Measurements from ENCODE around the gene TMUB1.

The TMUB1 gene

DNA sequence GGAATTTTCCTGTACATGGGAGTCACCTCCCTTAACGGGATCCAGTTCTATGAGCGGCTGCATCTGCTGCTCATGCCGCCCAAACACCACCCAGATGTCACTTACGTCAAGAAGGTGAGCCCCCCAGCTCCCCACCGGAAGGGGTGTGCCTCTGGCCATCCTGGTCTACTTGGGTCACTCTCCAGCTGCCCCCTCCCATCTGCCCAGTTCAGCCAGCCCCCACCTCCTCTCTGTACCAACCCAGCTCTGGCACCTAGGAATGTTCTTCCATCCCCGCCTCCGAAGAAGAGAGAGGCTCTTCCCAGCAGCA, 7.7 kb downstream of the TMUB1 start:
- H3K4me3 ChIP-seq (ENCODE audit: low read depth, low read length), result no peak overlapping the region
- no peak for DNase-seq (ENCODE audit: low read depth)
- TF ChIP-seq, protein P1, sequence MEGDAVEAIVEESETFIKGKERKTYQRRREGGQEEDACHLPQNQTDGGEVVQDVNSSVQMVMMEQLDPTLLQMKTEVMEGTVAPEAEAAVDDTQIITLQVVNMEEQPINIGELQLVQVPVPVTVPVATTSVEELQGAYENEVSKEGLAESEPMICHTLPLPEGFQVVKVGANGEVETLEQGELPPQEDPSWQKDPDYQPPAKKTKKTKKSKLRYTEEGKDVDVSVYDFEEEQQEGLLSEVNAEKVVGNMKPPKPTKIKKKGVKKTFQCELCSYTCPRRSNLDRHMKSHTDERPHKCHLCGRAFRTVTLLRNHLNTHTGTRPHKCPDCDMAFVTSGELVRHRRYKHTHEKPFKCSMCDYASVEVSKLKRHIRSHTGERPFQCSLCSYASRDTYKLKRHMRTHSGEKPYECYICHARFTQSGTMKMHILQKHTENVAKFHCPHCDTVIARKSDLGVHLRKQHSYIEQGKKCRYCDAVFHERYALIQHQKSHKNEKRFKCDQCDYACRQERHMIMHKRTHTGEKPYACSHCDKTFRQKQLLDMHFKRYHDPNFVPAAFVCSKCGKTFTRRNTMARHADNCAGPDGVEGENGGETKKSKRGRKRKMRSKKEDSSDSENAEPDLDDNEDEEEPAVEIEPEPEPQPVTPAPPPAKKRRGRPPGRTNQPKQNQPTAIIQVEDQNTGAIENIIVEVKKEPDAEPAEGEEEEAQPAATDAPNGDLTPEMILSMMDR (IDR thresholded peaks at IDR 0.05; ENCODE audit: low read depth, low read length, missing control alignments), result no peak

DNA sequence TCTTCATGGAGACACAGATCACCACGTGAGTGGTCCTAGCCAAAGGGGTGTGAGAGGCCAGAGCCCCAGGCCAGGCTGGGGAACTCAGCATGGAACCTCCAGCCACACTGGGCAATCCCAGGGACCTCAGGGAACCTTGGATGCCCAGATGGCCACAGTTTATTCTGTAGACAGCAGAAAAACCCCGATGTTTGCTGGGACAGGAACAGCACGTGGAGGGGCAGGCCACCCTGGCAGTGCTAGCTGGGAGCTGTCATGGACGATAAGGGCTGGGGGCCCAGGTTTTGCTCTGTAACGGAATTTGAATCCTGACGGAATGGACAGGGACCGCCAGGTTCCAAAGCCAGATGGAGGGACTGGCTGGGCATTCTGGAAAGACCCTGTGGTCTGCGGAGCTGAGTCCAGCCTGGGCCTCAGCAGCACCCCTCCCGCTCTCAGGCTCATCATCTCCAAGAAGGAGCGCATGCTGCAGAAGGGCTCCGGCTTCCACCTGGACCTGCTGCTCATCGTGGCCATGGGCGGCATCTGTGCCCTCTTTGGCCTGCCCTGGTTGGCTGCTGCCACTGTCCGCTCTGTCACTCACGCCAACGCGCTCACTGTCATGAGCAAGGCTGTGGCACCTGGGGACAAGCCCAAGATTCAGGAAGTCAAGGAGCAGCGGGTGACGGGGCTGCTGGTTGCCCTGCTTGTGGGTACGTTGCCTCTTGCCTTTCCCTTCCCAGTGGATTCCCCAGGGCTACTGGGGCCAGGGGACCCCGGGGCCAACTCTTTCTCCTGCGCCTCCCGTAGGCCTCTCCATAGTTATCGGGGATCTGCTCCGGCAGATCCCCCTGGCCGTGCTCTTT, 8.3 kb downstream of the TMUB1 start:
- H3K4me3 ChIP-seq (ENCODE audit: low read depth, low read length), result no peak overlapping the region
- no peak for DNase-seq (ENCODE audit: low read depth)
- TF ChIP-seq, protein P1 (IDR thresholded peaks at IDR 0.05; ENCODE audit: low read depth, low read length, missing control alignments), result no peak

DNA sequence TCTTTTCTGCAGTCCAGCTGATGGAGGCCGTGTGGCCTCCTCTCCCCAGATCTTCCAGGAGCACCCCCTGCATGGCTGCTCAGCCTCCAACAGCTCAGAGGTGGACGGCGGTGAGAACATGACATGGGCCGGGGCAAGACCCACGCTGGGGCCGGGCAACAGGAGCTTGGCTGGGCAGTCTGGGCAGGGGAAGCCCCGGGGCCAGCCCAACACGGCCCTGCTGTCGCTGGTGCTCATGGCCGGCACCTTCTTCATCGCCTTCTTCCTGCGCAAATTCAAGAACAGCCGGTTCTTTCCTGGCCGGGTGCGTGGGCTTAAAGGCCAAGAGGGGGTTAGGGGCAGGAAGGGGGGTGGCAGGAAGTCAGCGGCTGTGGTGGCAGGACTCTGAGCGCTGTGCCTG, 9.3 kb downstream of the TMUB1 start:
- no peak overlapping the region for H3K4me3 ChIP-seq (ENCODE audit: low read depth, low read length)

DNA sequence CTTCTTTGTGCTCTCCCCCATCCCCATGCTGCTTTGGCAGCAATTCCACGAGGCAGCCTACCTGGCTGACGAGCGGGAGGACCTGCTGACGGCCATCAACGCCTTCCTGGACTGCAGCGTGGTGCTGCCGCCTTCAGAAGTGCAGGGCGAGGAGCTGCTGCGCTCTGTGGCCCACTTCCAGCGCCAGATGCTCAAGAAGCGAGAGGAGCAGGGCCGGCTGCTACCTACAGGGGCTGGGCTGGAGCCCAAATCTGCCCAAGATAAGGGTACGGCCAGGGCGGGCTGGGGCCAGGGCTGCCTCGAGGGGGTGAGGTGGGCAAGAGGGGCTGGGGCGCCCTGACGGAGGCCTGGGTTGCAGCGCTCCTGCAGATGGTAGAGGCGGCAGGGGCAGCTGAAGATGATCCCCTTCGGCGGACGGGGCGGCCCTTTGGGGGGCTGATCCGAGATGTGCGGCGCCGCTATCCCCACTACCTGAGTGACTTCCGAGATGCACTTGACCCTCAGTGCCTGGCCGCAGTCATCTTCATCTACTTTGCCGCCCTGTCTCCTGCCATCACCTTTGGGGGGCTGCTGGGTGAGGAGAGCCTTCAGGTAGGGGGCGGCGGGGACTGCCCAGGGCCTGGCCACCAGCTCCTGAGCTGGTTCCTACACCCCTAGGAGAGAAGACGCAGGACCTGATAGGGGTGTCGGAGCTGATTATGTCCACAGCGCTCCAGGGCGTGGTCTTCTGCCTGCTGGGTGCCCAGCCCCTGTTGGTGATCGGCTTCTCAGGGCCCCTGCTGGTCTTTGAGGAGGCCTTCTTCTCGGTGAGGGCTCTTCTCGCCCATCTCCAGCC, 12.0 kb downstream of the TMUB1 start:
- no peak overlapping the region for H3K4me3 ChIP-seq (ENCODE audit: low read depth, low read length)
- no peak for DNase-seq (ENCODE audit: low read depth)
- TF ChIP-seq, protein P1 (IDR thresholded peaks at IDR 0.05; ENCODE audit: low read depth, low read length, missing control alignments), result no peak

More for the DNA sequence above, 9.3 kb downstream of the TMUB1 start:
- TF ChIP-seq, protein P1 (IDR thresholded peaks at IDR 0.05; ENCODE audit: low read depth, low read length, missing control alignments), result no peak
- no peak for DNase-seq (ENCODE audit: low read depth)

DNA sequence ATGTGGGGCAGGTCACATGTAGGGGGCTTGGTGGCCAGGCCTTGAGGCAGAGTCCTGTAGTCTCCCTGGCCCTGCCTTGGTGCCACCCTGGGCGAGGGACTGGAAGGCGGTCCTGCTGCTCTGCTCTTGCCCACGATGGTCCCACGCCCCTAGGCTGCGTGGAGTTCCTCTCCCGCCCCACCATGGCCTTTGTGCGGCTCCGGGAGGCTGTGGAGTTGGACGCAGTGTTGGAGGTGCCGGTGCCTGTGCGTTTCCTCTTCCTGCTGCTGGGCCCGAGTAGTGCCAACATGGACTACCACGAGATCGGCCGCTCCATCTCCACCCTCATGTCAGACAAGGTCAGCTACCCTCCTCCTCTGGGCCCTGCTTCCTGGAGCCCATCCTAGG, 12.7 kb downstream of the TMUB1 start:
- H3K4me3 ChIP-seq (ENCODE audit: low read depth, low read length), result no peak overlapping the region
- DNase-seq (ENCODE audit: low read depth), result no peak
- TF ChIP-seq, protein P1 (IDR thresholded peaks at IDR 0.05; ENCODE audit: low read depth, low read length, missing control alignments), result no peak

DNA sequence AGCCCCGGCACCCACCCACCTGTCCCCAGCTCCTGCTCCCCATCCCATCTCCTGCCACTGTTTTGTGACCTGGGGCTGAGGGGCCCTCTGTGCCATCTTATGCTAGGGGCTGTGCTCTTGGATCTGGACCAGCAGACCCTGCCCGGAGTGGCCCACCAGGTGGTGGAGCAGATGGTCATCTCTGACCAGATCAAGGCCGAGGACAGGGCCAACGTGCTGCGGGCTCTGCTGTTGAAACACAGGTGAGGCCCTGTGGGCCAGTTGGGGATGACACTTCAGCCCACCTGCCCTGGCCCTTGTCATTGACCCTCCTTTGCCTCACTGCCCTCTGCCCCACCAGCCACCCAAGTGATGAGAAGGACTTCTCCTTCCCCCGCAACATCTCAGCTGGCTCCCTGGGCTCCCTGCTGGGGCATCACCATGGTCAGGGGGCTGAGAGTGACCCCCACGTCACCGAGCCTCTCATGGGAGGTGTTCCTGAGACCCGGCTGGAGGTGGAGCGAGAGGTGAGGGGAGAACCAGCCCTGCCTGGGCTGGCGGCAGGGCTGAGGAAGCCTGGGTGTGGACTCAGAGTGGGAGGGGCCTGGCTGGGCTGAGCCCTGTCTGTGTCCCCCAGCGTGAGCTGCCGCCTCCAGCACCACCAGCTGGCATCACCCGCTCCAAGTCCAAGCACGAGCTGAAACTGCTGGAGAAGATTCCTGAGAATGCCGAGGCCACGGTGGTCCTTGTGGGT, 13.3 kb downstream of the TMUB1 start:
- TF ChIP-seq, protein P1 (IDR thresholded peaks at IDR 0.05; ENCODE audit: low read depth, low read length, missing control alignments), result no peak
- no peak overlapping the region for H3K4me3 ChIP-seq (ENCODE audit: low read depth, low read length)
- no peak for DNase-seq (ENCODE audit: low read depth)

All from GM12864 (cell line).